GM23338 (cell line): ENCODE results near the gene C19orf81. TPM values are rescaled to one million over a fixed set of nuclear protein-coding genes. Genes with fewer than 3 reads are reported as not detected.

Source experiments
- ATAC-seq: fragments of 200-7000 bp; cut with Tn5 transposase; 3 replicates; pipeline ENCODE4 v1.9.1; 2020
- DNase-seq: peaks from one replicate; pipeline ENCODE4 v3.0.0-alpha.2; 2015; ENCODE audit warnings: low spot score
- H2AFZ ChIP-seq: fragments of 200-600 bp; sonication (generic); 2 replicates; pipeline ENCODE4 v1.8.0; 2016; ENCODE audit warnings: antibody characterized with exemption, mild to moderate bottlenecking, moderate library complexity
- H3F3A ChIP-seq: fragments of 200-600 bp; sonication (generic); replicated peaks from 2 replicates; pipeline ENCODE4 v1.8.0; 2017; ENCODE audit warnings: antibody characterized with exemption, mixed run types, low read depth
- H3K27ac ChIP-seq: fragments of 200-600 bp; sonication (generic); 2 replicates; pipeline ENCODE4 v1.6.1; 2016; ENCODE audit warnings: low read depth
- H3K27me3 ChIP-seq: fragments of 200-600 bp; sonication (generic); 2 replicates; pipeline ENCODE4 v1.8.0; 2016; ENCODE audit warnings: mild to moderate bottlenecking, mixed run types, moderate library complexity; ENCODE audit not compliant: insufficient read depth
- H3K36me3 ChIP-seq: fragments of 200-600 bp; sonication (generic); 2 replicates; pipeline ENCODE4 v1.8.0; 2016; ENCODE audit warnings: mild to moderate bottlenecking; ENCODE audit not compliant: insufficient read depth
- H3K4me1 ChIP-seq: fragments of 200-600 bp; sonication (generic); 2 replicates; pipeline ENCODE4 v1.8.0; 2016; ENCODE audit warnings: mild to moderate bottlenecking, moderate library complexity; ENCODE audit not compliant: insufficient read depth
- H3K4me2 ChIP-seq: fragments of 200-600 bp; sonication (generic); 2 replicates; pipeline ENCODE4 v1.7.1; 2017; ENCODE audit warnings: mixed run types
- H3K4me3 ChIP-seq: fragments of 200-600 bp; sonication (generic); 2 replicates; pipeline ENCODE4 v1.6.1; 2016; ENCODE audit warnings: mixed run types
- H3K79me2 ChIP-seq: fragments of 200-600 bp; sonication (generic); replicated peaks from 2 replicates; pipeline ENCODE4 v1.8.0; 2017; ENCODE audit warnings: mild to moderate bottlenecking; ENCODE audit not compliant: insufficient read depth
- H3K9me2 ChIP-seq: fragments of 200-600 bp; sonication (generic); 2 replicates; pipeline ENCODE4 v1.8.0; 2017; ENCODE audit not compliant: insufficient read depth
- H4K20me1 ChIP-seq: fragments of 200-600 bp; sonication (generic); replicated peaks from 2 replicates; pipeline ENCODE4 v1.8.0; 2017; ENCODE audit warnings: mild to moderate bottlenecking; ENCODE audit not compliant: insufficient read depth
- H3K27ac Mint-ChIP-seq: 2 replicates; pipeline ENCODE4 v1.8.0; 2020; ENCODE audit warnings: inconsistent platforms, mild to moderate bottlenecking, moderate library complexity, mixed read lengths
- H3K27me3 Mint-ChIP-seq: 3 replicates; pipeline ENCODE4 v1.8.0; 2022; ENCODE audit warnings: low read depth, mild to moderate bottlenecking, moderate library complexity, mixed read lengths, inconsistent platforms; ENCODE audit not compliant: insufficient read depth, poor library complexity
- H3K36me3 Mint-ChIP-seq: 3 replicates; pipeline ENCODE4 v1.8.0; 2021; ENCODE audit warnings: low read depth, mild to moderate bottlenecking, inconsistent platforms, moderate library complexity, mixed read lengths
- H3K4me1 Mint-ChIP-seq: 3 replicates; pipeline ENCODE4 v1.8.0; 2020; ENCODE audit warnings: mild to moderate bottlenecking, inconsistent platforms, mixed read lengths
- H3K4me3 Mint-ChIP-seq: 3 replicates; pipeline ENCODE4 v1.8.0; 2021; ENCODE audit warnings: moderate library complexity, mild to moderate bottlenecking, inconsistent platforms, mixed read lengths
- H3K9me3 Mint-ChIP-seq: 3 replicates; pipeline ENCODE4 v1.8.0; 2020; ENCODE audit warnings: moderate library complexity, mild to moderate bottlenecking, inconsistent platforms, mixed read lengths
- CREB1 ChIP-seq: fragments of 250-450 bp; sonication (Bioruptor Pico); IDR thresholded peaks from 2 replicates; pipeline ENCODE4 v1.5.0; 2020; ENCODE audit warnings: low read depth, mild to moderate bottlenecking, moderate library complexity
- EZH2 ChIP-seq: fragments of 200-600 bp; sonication (generic); IDR thresholded peaks from one replicate; pipeline ENCODE4 v1.8.0; 2017; ENCODE audit warnings: antibody characterized with exemption, mild to moderate bottlenecking, low read depth; ENCODE audit not compliant: unreplicated experiment
- EZH2phosphoT487 ChIP-seq: fragments of 200-600 bp; sonication (generic); IDR thresholded peaks from one replicate; pipeline ENCODE4 v1.8.1; 2018; ENCODE audit warnings: antibody characterized with exemption; ENCODE audit not compliant: unreplicated experiment
- NANOG ChIP-seq: IDR thresholded peaks from 2 replicates; pipeline ENCODE4 v1.6.1; 2016; ENCODE audit warnings: antibody characterized with exemption, borderline replicate concordance
- STAT1 ChIP-seq: IDR thresholded peaks from one replicate; pipeline ENCODE4 v1.6.1; 2016; ENCODE audit warnings: antibody characterized with exemption; ENCODE audit not compliant: unreplicated experiment
- ZNF114 ChIP-seq: fragments of 250-450 bp; sonication (Bioruptor Pico); IDR thresholded peaks from 2 replicates; pipeline ENCODE4 v1.5.0; 2020; ENCODE audit warnings: mild to moderate bottlenecking, moderate library complexity
- ZNF331 ChIP-seq: fragments of 250-450 bp; sonication (Bioruptor Pico); IDR thresholded peaks from 2 replicates; pipeline ENCODE4 v1.5.0; 2020; ENCODE audit warnings: low read depth, mild to moderate bottlenecking, moderate library complexity
- polyA plus RNA-seq: library from polyadenylated mRNA; unstranded; fragments of >200 nt; fragmentation: Nextera tagmentation; extraction: Ambion mirVana; gene quantifications from 2 replicates; pipeline ENCODE4 v1.2.1, GENCODE V29; 2016
- total RNA-seq: library from RNA; depleted of rRNA; stranded (reverse); fragments of >200 nt; shearing (Covaris generic); gene quantifications from 2 replicates; pipeline ENCODE4 v1.2.3, GENCODE V29; 2014
- TF ChIP-seq, protein P1 (sequence below): IDR thresholded peaks from 2 replicates; pipeline ENCODE4 v1.6.1; 2016; ENCODE audit warnings: antibody characterized with exemption
- TF ChIP-seq, protein P2 (sequence below): fragments of 250-450 bp; sonication (Bioruptor Pico); IDR thresholded peaks from 2 replicates; pipeline ENCODE4 v1.5.0; 2020; ENCODE audit warnings: mild to moderate bottlenecking, moderate library complexity
- TF ChIP-seq, protein P3 (sequence below): IDR thresholded peaks from one replicate; pipeline ENCODE4 v1.6.1; 2018; ENCODE audit warnings: antibody characterized with exemption; ENCODE audit not compliant: unreplicated experiment

C19orf81 gene
- total and polyA plus RNA-seq, 2 experiments from 2014 or later = 23.2 to 54.3 TPM

DNA sequence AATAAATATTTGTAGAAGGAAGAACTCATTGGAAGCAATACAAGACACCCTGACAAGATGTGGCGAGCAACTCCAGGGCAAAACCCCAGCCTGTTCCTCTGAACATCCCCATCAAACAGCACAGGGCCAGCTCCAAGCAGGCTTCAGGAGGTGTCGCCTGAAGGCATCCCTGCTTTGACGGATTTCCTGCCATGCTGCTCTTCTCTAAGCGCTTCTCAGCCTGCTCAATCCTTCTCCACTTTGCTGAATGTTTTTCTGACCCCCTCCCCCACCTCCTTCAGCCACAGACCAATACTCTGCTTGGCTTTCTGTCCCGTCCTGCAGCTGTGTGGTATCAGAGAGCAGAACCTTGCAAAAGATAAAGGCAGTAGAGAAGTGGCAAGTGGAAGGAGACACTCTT is 28.4 kb downstream of the C19orf81 start (continued):
- TF ChIP-seq, protein P1, sequence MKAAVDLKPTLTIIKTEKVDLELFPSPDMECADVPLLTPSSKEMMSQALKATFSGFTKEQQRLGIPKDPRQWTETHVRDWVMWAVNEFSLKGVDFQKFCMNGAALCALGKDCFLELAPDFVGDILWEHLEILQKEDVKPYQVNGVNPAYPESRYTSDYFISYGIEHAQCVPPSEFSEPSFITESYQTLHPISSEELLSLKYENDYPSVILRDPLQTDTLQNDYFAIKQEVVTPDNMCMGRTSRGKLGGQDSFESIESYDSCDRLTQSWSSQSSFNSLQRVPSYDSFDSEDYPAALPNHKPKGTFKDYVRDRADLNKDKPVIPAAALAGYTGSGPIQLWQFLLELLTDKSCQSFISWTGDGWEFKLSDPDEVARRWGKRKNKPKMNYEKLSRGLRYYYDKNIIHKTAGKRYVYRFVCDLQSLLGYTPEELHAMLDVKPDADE = no peak
- TF ChIP-seq STAT1 = no peak
- TF ChIP-seq EZH2phosphoT487 = no peak
- no peak for TF ChIP-seq NANOG
- TF ChIP-seq EZH2 = no peak
- no peak for TF ChIP-seq CREB1
- TF ChIP-seq ZNF114 = no peak
- TF ChIP-seq ZNF331 (CRISPR knock-in tag) = no peak

DNA sequence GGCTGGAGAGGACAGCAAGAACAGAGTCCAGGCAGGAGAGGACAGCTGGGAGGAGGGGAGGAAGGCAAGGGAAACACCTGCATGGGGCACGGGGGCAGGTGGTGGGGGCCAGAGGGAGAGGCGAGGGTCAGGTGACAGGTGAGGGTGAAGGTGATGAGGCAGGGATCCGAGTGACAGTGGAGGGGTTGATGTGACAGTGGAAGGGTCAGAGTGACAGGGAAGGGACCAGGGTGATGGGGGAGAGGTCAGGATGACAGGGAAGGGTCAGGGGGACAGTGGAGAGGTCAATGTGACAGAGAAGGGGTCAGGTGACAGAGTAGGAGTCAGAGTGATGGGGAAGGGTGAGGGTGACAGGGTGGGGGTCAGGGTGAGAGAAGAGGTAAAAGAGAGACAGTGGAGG is 29.1 kb downstream of the C19orf81 start:
- peaks cover 96% of the 10 kb centered on the region for H3K9me3 Mint-ChIP-seq
- Histone ChIP-seq H3K27me3 (peaks cover 62% of the 10 kb centered on the region), H3F3A (peaks cover 9% of the 10 kb centered on the region; the same call in 1 of the 2 replicates), H3K4me1 (peaks cover 35% of the 10 kb centered on the region), H3K36me3 (no peaks in the 10 kb centered on the region), H3K4me2 (peak overlapping the region; percentile 75), H3K9me2 (no peaks in the 10 kb centered on the region), H2AFZ (no peak overlapping the region), H3K79me2 (no peaks in the 10 kb centered on the region), H4K20me1 (no peaks in the 10 kb centered on the region), H3K27ac (no peak overlapping the region), H3K4me3 (peak overlapping the region; percentile 38; the same call in 1 of the 2 replicates)
- no peak for DNase-seq
- no peak for ATAC-seq
- no peak overlapping the region for H3K27ac Mint-ChIP-seq
- peaks cover 59% of the 10 kb centered on the region for H3K36me3 Mint-ChIP-seq
- no peaks in the 10 kb centered on the region for H3K4me1 Mint-ChIP-seq
- H3K27me3 Mint-ChIP-seq = peaks cover 17% of the 10 kb centered on the region
- no peak overlapping the region for H3K4me3 Mint-ChIP-seq
- TF ChIP-seq, protein P2, sequence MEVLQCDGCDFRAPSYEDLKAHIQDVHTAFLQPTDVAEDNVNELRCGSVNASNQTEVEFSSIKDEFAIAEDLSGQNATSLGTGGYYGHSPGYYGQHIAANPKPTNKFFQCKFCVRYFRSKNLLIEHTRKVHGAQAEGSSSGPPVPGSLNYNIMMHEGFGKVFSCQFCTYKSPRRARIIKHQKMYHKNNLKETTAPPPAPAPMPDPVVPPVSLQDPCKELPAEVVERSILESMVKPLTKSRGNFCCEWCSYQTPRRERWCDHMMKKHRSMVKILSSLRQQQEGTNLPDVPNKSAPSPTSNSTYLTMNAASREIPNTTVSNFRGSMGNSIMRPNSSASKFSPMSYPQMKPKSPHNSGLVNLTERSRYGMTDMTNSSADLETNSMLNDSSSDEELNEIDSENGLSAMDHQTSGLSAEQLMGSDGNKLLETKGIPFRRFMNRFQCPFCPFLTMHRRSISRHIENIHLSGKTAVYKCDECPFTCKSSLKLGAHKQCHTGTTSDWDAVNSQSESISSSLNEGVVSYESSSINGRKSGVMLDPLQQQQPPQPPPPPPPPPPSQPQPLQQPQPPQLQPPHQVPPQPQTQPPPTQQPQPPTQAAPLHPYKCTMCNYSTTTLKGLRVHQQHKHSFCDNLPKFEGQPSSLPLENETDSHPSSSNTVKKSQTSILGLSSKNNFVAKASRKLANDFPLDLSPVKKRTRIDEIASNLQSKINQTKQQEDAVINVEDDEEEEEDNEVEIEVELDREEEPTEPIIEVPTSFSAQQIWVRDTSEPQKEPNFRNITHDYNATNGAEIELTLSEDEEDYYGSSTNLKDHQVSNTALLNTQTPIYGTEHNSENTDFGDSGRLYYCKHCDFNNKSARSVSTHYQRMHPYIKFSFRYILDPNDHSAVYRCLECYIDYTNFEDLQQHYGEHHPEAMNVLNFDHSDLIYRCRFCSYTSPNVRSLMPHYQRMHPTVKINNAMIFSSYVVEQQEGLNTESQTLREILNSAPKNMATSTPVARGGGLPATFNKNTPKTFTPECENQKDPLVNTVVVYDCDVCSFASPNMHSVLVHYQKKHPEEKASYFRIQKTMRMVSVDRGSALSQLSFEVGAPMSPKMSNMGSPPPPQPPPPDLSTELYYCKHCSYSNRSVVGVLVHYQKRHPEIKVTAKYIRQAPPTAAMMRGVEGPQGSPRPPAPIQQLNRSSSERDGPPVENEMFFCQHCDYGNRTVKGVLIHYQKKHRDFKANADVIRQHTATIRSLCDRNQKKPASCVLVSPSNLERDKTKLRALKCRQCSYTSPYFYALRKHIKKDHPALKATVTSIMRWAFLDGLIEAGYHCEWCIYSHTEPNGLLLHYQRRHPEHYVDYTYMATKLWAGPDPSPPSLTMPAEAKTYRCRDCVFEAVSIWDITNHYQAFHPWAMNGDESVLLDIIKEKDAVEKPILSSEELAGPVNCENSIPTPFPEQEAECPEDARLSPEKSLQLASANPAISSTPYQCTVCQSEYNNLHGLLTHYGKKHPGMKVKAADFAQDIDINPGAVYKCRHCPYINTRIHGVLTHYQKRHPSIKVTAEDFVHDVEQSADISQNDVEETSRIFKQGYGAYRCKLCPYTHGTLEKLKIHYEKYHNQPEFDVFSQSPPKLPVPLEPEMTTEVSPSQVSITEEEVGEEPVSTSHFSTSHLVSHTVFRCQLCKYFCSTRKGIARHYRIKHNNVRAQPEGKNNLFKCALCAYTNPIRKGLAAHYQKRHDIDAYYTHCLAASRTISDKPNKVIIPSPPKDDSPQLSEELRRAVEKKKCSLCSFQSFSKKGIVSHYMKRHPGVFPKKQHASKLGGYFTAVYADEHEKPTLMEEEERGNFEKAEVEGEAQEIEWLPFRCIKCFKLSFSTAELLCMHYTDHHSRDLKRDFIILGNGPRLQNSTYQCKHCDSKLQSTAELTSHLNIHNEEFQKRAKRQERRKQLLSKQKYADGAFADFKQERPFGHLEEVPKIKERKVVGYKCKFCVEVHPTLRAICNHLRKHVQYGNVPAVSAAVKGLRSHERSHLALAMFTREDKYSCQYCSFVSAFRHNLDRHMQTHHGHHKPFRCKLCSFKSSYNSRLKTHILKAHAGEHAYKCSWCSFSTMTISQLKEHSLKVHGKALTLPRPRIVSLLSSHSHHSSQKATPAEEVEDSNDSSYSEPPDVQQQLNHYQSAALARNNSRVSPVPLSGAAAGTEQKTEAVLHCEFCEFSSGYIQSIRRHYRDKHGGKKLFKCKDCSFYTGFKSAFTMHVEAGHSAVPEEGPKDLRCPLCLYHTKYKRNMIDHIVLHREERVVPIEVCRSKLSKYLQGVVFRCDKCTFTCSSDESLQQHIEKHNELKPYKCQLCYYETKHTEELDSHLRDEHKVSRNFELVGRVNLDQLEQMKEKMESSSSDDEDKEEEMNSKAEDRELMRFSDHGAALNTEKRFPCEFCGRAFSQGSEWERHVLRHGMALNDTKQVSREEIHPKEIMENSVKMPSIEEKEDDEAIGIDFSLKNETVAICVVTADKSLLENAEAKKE (CRISPR knock-in tag) = no peak
- TF ChIP-seq ZNF114 (no peak), STAT1 (no peak)
- TF ChIP-seq, protein P3, sequence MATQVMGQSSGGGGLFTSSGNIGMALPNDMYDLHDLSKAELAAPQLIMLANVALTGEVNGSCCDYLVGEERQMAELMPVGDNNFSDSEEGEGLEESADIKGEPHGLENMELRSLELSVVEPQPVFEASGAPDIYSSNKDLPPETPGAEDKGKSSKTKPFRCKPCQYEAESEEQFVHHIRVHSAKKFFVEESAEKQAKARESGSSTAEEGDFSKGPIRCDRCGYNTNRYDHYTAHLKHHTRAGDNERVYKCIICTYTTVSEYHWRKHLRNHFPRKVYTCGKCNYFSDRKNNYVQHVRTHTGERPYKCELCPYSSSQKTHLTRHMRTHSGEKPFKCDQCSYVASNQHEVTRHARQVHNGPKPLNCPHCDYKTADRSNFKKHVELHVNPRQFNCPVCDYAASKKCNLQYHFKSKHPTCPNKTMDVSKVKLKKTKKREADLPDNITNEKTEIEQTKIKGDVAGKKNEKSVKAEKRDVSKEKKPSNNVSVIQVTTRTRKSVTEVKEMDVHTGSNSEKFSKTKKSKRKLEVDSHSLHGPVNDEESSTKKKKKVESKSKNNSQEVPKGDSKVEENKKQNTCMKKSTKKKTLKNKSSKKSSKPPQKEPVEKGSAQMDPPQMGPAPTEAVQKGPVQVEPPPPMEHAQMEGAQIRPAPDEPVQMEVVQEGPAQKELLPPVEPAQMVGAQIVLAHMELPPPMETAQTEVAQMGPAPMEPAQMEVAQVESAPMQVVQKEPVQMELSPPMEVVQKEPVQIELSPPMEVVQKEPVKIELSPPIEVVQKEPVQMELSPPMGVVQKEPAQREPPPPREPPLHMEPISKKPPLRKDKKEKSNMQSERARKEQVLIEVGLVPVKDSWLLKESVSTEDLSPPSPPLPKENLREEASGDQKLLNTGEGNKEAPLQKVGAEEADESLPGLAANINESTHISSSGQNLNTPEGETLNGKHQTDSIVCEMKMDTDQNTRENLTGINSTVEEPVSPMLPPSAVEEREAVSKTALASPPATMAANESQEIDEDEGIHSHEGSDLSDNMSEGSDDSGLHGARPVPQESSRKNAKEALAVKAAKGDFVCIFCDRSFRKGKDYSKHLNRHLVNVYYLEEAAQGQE = no peak
